GM20431 (cell line): Measurements from ENCODE around the gene HYAL2.

Experiments
- in situ Hi-C: fragments of 300-500 bp; cut with MseI, MboI; formaldehyde crosslinking; loops from one replicate; pipeline ENCODE4 v1.15.0; 2020; ENCODE audit warnings: low sequenced_read_pairs; ENCODE audit not compliant: unreplicated experiment

Gene HYAL2, protein sequence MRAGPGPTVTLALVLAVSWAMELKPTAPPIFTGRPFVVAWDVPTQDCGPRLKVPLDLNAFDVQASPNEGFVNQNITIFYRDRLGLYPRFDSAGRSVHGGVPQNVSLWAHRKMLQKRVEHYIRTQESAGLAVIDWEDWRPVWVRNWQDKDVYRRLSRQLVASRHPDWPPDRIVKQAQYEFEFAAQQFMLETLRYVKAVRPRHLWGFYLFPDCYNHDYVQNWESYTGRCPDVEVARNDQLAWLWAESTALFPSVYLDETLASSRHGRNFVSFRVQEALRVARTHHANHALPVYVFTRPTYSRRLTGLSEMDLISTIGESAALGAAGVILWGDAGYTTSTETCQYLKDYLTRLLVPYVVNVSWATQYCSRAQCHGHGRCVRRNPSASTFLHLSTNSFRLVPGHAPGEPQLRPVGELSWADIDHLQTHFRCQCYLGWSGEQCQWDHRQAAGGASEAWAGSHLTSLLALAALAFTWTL

DNA sequence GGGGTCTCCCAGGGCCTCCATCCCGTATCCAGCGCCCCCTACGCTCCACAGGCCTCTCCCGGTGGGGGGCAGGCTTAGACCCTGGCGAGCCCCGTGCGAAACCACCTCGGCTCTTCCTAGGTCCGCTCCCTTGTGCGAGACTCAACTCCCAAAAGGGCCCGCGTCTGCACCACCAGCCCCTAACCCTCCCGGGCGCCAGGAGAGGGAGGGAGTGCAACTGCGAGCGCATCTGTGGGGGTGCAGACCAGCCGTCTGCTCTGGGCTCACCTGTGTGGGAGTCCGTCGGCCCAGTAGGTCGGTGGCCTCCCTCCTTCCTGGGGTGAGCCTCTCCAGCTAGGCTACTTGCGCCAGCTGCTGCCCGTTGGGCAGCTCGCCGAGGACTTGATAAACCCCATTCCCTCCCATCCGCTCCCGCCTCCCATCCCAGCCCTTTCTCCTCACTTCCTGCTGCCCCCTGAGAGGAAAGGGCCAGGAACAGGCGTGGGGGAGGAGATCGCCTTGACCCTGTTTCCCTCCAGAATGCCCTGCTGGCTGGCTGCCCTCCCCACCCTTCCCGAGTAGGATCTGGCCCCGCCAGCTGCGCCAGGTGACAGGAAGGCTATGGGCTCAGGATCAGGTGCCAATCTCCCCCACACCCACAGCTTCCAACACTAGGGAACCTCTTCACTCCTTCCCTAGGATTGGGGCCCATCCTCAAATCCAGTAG, at the start of gene HYAL2:
TSS of gene HYAL2 (minus strand) at position 360 of the 706 bp plus-strand sequence. CDS start 2,256 bp downstream, outside the sequence.
- in situ Hi-C loops, result no loop called here

DNA sequence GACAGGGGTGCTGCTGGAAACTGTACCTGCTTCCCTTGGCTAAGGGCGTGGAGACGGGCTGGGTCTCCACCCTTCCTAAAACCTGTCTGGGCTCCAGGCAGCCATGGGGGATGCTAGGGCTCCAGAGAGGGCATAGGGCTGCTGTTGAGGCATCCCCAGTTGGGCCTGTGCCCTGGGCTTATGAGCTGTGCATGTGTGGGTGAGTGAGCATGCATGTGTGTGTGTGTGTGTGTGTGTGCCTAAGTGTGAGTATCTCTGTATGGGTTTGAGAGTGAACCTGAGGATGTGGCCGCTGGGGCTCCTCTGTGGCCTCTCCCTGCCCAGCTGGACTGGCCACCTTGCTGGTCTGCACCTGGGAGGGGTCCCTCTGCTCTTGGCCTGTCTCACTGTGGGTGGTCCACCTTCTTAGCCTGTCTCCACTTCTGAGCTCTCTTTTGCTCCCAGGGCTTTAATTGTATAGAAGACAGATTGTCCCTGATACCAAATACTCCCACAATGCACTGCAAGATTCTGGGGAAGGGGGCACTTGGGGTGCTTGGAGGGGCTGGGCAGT, 48.7 kb upstream of the HYAL2 start:
- in situ Hi-C loops, result no loop called here

DNA sequence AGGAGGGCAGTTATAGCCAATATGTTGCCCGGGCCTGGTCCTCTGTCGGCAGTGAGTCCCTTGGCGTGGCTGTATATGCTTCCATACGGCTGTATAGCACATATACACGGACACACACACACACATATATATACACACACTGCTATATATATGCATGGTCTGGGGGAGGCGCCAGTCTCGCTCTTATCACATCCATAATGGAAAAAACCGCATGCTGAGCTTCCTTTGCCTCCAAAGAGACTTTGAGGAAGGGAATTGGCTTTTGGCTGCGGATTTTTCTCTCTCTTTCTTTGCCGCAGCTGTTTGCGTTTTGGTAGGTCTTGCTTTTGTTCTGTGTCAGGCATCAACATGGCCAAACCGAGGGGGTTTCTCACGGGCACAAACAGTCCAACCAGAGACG, 48.0 kb upstream of the HYAL2 start:
- in situ Hi-C loops, result no loop called here

DNA sequence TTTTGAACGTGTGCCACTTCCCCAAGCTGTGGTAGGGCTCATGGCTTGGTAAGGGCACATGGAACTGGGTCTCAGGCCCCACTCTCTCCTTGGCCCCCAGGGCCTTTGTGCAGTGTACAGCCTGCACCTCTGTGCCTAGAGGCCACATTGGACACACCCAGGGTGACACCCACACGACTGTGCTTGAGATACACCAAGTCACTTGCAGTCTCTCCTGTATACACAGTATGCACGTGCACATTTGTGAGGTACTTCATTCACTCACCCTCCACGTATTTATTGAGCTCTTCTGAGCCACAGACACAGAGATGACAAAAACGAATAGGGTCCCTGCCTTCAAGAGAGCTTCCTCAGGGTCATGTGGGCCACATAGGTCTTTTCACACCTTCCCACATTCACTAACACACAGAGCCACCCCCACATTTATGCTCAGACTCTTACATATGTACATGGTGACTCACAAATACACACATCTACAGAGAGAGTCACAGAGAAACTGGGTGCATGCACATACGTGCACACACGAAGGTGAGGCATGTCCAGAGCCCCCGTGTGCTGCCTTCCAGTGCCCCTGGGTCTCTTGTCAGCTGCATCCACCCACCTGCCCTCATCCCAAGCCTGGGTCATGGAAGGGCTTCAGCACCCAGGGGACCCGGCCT, 46.6 kb upstream of the HYAL2 start:
- in situ Hi-C loops, result no loop called here

DNA sequence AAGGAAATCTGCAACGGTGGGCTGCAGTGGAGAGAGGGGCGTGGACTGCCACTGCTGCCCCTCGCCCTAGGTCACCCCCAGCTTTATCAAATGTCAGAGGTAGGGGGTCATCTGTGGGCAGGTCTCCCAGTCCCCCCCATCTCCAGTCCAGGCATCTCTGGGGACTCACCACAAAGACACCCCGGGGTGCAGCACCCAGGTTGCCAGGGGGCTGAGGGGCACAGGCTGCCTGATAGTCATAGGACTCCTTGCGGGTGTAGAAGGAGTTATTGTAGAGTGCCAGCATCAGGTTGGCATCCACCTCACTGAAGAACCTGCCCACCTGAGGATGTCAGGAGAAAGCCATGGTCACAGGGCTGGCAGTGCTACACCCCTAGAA, 43.3 kb upstream of the HYAL2 start:
- in situ Hi-C loops, result no loop called here

DNA sequence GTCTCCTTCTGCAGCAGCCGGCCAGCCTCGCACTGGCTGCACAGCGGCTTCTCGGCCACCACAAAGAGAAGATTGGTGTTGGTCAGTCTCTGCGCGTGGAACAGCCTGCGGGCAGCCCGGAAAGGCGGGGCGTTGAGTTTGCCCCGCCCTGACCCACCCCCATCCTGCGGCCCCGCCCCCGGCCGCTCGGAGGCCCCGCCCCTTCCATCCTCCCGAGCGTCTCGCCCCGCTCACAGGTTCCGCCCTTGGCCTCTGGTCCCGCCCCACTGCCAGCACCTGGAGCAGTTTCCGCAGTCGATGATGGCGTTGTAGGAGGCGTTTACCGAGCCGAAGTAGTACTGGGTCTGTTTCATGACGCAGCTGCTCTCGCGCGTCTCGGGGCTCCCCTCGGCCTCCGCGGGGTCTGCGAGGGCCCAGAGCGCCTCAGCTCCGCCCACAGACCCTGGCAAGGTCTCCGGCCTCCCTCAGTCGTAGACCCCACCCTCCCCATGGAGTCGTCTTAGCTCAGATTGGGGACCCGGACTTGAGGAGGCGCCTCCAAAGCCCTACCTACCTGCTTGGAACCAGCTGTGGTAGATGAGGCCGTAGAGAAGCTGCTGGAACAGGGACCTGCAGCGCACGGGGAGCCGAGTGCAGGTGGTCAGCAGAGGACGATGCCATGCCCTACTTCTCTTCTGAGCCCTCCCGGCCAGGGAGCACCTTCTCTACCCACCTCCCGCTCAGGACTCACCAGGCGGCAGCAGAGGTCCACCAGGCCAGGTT, 42.7 kb upstream of the HYAL2 start:
- in situ Hi-C loops, result no loop called here

DNA sequence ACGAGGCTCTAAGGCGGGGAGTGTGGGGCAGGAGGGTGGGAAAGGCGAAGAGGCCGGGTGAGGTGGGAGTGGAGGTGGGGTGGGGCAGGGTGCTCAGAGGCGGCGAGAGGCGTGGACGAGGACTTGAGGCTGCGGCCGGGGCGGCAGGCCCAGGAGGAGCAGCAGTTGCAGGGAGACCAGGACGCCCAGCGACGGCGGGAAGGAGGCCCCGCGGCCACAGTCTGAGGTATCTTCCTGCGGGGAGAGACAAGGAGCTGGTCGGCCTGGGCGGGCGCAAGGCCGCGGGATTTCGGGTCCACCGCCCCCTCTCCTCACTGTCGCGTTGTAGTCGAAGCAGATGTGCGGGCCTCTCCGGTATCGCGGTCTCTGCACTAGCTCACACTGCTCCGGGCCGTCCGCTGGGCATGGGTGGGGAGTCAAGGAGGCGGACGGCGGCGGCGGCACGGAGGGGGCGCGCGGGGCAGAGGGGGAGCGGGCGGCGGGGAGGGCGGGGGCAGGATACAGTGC, 42.1 kb upstream of the HYAL2 start:
- in situ Hi-C loops, result no loop called here

DNA sequence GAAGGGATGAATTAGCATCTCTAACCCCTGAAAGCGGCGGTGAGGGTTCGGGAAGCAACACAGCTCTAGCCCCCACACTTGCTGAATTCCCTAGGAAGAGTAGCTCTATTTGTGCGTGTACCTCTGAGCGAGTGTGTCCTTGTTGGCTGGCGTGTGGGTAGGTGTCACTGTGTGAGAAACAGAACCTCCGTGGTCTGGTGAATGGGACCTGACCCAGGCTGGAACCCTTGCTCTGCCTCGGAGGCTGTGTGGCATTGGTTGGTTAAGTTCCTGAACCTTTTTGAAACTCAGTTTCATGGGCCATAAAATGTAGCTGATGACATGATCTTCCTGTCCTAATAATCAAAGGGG, 37.2 kb upstream of the HYAL2 start:
- in situ Hi-C loops, result no loop called here

DNA sequence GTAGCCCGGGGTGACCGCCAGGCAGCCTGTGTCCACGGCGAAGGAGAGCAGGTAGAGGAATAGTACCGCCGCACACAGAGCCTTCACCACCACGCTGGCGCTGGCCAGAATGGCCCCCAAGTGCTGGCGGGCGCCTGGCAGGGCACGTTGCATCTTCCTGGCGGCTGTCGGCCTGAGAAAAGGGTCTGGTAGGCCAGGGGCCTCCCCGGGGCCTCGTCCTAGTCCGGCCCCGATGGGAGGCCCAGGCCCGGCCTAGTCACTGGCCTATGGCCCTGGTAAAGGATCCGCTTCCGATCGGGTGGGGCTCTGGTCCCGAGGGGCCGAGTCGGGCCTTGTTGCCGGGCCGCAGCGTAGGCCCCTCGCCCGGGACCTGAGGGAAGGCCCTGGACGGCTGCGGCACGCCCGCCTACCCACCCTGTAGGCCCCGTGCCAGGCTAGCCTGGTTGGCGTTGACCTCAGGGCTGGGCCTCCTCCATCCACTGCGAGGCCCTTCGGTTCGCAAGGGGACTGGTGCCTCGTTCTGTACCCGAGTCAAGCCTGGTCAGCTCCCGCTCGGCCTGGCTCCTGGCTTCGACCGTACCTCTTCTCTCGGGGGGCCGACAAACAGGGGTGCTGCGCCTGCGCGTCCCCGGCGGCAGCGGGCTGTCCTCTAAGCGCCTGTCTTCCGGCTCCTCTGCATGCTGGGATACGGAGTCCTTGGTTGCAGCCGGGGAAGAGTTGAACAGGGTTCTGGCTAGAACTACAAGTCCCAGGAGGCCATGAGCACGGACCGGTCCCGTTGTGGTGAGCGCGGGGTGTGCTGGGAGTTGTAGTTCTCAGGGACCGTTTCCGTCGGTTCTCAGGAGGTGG, 36.6 kb upstream of the HYAL2 start, which contains the start of gene TMEM115:
TSS of gene TMEM115 (minus strand) at position 611 of the 849 bp plus-strand sequence. CDS start at position 153, 458 bp downstream.
- in situ Hi-C loops, result no loop called here

DNA sequence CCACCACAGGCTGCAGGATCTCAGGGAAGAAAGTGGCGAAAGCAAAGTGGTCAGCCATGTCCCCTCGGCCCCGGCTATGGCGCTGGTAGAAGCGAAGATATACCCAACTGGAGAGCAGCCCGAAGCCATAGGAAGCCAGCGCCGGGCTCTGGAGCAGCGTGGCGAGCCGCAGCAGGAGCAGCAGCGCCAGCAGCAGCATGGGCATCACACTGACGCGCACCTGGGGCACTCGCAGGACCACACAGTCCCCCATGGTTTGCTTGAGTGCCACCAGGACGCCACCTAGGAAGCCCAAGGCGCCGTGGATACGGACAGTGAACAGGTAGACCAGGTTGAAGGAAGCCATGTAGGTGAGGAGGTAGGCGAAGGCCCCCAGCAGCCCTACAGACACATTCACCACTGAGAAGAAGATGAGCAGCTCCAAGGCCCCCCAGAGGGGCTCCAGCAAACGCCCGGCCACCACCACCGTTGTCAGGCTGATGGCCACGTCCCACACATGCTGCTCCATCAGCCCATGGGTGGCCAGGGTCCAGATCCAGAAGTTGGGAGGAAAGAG, 35.9 kb upstream of the HYAL2 start:
- in situ Hi-C loops, result no loop called here

DNA sequence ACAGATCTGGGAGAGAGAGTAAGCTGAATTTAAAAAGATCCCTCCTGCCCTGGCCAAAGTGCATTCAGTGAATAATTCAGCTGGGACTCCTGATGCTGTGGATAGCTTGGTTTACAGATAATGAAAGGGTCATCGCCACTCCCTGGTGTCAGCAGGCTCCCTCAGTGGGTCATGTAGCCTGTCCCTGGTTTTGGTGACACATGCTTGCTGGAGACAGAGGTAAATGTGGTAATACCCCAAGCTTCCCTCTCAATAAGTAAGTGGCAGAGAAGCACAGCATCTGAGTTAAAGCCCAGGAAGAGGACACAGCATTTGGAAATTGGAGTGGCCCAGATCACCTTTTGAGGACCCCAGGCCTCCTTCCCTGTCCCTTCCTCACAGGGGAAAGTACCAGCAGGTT, 34.9 kb upstream of the HYAL2 start:
- in situ Hi-C loops, result no loop called here

DNA sequence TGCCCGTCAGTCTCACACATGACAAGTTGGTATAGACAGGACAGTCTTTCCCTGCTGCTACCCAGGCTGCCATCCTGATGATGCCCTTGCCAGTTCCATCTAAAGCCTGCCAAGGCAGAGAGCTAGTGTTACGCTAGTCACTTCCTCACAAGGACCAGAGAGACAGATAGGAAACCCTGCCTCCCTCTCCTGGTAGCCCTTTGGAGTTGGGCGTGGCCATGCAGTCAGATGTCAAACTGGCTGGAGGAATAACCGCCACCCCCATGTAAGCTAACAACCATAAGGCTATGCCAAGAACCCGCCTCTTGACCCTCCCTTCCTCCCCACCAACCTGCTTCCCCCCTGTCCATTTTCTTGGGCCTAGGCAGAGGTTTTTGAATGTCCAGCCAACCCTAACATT, 34.0 kb upstream of the HYAL2 start:
- in situ Hi-C loops, result no loop called here

DNA sequence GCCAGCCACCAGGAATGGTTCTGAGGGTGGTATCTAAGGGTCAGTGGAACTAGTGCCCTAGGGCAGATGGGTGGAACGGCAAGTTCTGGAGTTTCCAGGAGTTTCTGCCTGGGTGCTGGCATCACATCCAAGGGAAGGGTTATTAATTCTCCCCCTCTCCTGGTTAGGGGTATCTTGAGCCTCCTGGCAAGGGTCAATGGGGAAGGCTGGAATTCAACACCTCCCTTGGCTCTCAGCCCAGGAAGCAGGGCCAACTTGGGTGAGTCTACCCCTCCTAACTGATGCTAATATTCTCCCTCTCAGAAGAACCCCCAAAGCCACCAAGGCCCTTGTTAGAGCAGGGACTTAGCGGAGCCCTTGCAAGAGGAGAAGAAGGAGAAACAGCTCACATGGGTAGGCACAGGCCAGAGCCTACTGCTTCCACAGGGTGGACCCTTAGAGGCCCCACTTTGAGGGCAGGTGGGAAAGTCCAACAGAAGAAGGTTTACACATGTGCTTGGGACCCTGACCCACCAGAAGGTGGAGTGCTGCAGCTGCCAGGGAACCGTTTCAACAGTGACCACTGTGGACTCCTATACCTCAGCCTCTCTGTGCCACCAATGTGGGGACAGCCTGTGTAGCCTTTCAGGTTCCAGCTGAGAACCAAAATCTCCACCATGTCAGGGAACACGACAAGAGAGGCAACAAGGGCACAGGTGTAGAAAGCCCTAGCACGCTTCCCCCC, 33.4 kb upstream of the HYAL2 start:
- in situ Hi-C loops, result no loop called here

DNA sequence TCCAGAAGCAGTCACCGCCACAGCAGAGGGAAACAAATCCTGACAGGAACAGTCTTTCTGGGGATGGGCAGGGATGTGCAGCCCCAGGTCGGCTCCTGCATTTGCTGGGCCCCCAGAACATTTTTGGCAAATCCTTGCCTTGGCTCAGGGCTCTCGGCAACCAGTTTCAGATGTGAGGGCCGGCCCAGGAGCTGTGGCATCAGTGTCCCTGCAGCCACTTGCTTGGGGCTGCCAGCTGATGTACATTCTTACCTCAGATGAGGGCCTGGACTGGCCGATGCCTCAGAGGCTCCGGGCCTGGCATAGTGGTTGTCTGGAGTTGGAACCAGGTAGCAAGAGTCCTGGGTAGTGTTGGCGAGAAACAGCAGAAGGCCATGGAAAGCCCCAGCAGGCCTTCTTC, 32.3 kb upstream of the HYAL2 start:
- in situ Hi-C loops, result no loop called here

DNA sequence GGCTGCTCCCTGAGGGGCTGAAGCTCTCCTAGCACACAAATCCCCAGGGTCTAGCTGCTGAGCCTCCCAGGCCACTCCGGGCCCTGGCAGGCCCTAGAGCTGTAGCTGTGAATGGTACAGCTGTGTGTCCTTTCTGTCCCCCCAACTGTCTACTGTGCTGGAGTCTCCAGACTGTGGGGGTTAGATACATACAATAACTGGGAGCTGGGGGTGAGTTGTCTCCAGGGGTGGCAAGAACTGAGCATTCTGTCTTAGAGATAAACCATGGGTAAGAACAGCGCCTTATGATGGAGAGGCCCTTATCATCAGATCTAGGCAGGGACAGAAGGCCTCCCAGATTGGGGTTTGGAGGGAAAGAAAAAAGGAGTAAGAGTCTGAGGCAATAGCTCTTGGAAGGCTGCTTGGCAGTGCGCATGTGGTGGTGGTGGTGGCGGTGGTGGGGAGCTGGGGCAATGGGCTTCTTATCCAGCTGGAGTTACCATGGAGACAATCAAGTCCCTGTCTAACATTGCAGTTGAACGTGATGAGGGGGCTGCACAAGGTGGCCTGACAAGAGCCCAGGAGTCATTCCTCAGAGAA, 31.7 kb upstream of the HYAL2 start:
- in situ Hi-C loops, result no loop called here

DNA sequence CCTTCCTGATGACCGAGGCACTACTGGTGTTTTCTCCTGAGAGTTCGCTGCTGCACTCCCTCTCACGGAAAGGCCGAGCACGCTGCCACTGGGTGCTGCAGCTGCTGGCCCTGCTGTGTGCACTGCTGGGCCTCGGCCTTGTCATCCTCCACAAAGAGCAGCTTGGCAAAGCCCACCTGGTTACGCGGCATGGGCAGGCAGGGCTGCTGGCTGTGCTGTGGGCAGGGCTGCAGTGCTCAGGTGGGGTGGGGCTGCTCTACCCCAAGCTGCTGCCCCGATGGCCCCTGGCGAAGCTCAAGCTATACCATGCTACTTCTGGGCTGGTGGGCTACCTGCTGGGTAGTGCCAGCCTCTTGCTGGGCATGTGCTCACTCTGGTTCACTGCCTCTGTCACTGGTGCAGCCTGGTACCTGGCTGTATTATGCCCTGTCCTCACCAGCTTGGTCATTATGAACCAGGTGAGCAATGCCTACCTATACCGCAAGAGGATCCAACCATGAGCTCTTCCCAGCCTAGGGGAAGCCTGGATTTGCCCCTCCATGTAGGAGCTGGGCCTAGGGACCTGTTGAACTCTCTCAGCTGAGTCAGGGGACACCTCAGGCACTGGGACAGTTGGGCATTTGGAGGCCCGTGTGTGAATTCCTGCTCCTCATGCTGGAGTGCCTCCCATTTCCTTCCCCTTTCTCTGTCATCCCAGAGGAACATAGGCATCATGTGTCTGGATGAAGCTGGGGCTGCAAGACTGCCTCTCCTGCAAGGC, 30.9 kb upstream of the HYAL2 start:
- in situ Hi-C loops, result no loop called here

DNA sequence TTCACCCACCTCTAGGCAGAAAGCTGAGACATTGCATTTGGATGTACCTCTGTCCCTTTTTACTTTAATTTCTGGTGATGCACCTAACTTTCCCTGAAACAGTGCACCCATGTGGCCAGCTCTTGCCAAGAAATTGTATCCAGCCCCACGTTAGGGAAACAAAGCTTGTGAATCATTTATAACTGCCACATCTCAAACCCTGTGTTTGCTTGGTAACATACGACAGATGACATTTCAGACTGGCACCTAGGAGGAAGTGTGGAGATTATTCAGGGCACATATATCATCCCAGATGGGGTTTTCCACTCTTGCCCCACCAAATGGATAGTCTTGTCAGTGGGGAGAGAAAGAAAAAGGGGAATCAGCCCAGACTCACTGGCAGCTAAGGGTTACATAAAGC, 30.2 kb upstream of the HYAL2 start:
- in situ Hi-C loops, result no loop called here
